Upper lobe of left lung (tissue), 4 donors: Measurements from ENCODE around the gene ACACB.

ENCODE experiments used
- EP300 ChIP-seq, 4 donors: sonication (generic); formaldehyde crosslinking; IDR thresholded peaks; one replicate each; pipeline ENCODE4 v1.5.1; 2017; ENCODE audit warnings: antibody characterized with exemption in 4 of 4, control low read depth in 2 of 4
- POLR2A ChIP-seq, 4 donors: fragments of 450-650 bp; IDR thresholded peaks; one replicate each; pipeline ENCODE4 v1.5.1; 2016 to 2017; ENCODE audit warnings: antibody characterized with exemption in 4 of 4, mild to moderate bottlenecking in 2 of 4

DNA sequence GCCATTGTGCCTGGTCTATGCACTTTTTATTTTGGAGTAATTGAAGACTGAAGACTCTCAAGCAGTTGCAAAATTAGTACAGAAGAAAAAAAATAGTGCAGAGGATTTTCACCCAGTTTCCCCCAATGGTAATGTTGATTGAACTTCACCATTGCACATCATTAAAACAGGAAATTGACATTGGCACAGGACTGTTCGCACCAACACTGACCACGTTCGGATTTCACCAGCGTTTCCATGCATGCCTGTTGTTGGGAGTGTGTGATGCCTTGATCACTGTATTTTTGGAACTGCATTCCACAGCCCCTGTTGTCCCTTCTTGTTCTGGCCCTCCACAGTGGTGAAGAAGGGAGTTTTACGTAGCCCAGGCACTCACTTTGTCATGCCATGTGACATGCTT, 125.5 kb downstream of the ACACB start:
- TF ChIP-seq POLR2A (IDR thresholded peaks at IDR 0.05): no peak
- no peak for TF ChIP-seq EP300 (IDR thresholded peaks at IDR 0.05)
